Measurements from ENCODE around the gene QSOX2. TPM values are rescaled to one million over a fixed set of nuclear protein-coding genes. Genes with fewer than 3 reads are reported as not detected.

QSOX2 gene
- total RNA-seq, 1 donor from 2014 or later: 14.0 TPM

DNA sequence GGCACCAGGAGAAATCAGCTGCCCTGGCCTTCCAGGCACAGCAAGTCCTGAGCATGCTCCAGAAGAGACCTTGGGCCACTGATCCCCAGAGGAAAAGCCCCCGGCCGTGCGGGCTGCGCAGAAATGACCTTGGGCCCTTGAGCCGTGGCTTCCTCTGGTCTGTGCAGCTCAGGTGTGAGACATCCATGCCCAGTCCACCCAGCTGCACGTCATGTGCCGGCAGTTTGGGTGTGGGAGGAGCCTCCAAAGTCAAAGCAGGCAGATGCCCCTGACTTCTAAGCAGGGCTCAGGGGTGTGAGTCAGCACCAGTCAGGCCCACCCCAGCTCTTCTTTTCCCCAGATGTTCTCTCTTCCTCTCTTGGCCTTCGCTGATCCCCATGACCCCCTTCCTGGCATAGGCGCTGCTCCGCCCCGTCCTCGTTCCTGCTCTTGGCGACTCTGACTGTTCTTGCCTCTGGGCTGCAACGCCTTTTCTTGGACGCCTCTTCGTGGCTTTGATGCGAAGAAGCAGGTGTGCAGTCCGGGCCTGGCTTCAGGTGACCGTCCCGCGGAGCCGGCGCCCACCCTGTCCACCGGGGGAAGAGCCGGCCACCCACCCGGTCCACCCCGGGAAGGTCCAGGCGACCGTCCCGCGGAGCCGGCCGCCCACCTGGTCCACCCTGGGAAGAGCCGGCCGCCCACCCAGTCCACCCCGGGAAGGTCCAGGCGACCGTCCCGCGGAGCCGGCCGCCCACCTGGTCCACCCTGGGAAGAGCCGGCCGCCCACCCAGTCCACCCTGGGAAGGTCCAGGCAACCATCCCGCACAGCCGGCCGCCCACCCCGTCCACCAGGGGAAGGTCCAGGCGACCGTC is 5.9 kb upstream of the QSOX2 start:
- DNase-seq (ENCODE audit: low spot score): no peak
- Mint-ChIP-seq H3K4me1 (ENCODE audit: unreplicated experiment) (no peaks in the 10 kb centered on the region), H3K9me3 (ENCODE audit: unreplicated experiment) (no peaks in the 10 kb centered on the region), H3K4me3 (ENCODE audit: unreplicated experiment) (no peak overlapping the region), H3K27me3 (ENCODE audit: unreplicated experiment) (peaks cover 4% of the 10 kb centered on the region), H3K27ac (ENCODE audit: unreplicated experiment) (no peak overlapping the region), H3K36me3 (ENCODE audit: low read depth, unreplicated experiment) (no peaks in the 10 kb centered on the region)
- TF ChIP-seq, protein P1, sequence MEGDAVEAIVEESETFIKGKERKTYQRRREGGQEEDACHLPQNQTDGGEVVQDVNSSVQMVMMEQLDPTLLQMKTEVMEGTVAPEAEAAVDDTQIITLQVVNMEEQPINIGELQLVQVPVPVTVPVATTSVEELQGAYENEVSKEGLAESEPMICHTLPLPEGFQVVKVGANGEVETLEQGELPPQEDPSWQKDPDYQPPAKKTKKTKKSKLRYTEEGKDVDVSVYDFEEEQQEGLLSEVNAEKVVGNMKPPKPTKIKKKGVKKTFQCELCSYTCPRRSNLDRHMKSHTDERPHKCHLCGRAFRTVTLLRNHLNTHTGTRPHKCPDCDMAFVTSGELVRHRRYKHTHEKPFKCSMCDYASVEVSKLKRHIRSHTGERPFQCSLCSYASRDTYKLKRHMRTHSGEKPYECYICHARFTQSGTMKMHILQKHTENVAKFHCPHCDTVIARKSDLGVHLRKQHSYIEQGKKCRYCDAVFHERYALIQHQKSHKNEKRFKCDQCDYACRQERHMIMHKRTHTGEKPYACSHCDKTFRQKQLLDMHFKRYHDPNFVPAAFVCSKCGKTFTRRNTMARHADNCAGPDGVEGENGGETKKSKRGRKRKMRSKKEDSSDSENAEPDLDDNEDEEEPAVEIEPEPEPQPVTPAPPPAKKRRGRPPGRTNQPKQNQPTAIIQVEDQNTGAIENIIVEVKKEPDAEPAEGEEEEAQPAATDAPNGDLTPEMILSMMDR (IDR thresholded peaks at IDR 0.05; ENCODE audit: unreplicated experiment): no peak

DNA sequence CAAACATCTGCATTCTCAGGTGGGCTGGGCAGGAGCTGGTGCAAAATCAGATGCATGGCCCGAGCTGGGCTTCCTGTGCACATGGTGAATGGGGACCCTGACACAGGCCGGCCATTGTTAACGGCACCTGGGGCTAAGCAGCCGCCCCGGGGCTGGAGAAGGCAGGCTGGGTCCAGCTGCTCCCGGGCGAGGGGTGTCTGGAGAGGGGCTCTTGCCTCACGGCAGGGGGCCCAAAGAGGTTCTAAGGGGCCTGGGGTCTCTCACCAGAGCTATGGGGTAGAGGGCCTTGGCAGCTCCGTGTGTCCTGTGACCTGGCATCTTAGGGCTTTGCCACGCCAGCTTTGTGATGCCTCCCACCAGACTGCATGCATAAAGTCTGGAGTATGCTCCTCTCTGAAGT is 5.1 kb upstream of the QSOX2 start:
- TF ChIP-seq, protein P1 (IDR thresholded peaks at IDR 0.05; ENCODE audit: unreplicated experiment): no peak
- Mint-ChIP-seq H3K27me3 (ENCODE audit: unreplicated experiment) (peaks cover 4% of the 10 kb centered on the region), H3K9me3 (ENCODE audit: unreplicated experiment) (no peaks in the 10 kb centered on the region), H3K27ac (ENCODE audit: unreplicated experiment) (no peak overlapping the region), H3K4me1 (ENCODE audit: unreplicated experiment) (no peaks in the 10 kb centered on the region), H3K36me3 (ENCODE audit: low read depth, unreplicated experiment) (no peaks in the 10 kb centered on the region), H3K4me3 (ENCODE audit: unreplicated experiment) (no peak overlapping the region)
- DNase-seq (ENCODE audit: low spot score): no peak

DNA sequence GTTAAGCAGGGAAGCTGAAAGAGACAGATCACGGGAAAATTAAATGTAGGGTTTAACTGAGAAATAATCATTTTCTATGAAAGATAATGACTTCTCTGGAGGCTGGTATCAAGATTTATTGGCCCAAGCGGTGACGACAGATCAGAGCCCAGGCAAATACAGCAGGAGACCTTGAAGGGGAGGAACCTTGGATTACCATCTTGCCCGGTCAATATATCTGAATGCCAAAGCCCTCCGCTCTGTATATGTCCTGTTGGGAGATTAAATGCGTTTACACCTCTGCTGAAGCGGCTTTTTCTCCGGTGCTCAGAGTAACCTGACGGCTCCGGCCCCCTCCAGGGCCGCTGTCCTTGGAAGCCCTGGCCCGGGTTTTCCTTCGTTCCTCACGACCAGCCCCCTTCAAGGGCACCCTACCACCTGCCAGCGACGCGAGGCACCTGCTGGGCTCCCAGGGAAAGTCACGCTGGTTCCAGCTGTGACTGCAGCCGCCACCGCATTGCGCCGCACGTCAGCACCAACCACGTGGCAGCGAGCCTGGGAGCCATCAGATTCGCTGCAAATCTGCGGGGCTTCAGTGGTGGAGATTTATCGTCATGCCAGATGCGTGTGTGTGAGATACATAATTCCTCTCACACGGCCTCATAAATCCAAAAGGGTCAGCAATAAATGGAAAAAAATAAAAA is 4.4 kb upstream of the QSOX2 start:
- H3K27ac Mint-ChIP-seq (ENCODE audit: unreplicated experiment): no peak overlapping the region
- H3K4me3 Mint-ChIP-seq (ENCODE audit: unreplicated experiment): no peak overlapping the region
- TF ChIP-seq, protein P1 (IDR thresholded peaks at IDR 0.05; ENCODE audit: unreplicated experiment): no peak
- no peak for DNase-seq (ENCODE audit: low spot score)
- H3K36me3 Mint-ChIP-seq (ENCODE audit: low read depth, unreplicated experiment): no peaks in the 10 kb centered on the region
- peaks cover 6% of the 10 kb centered on the region for H3K27me3 Mint-ChIP-seq (ENCODE audit: unreplicated experiment)
- no peaks in the 10 kb centered on the region for H3K9me3 Mint-ChIP-seq (ENCODE audit: unreplicated experiment)
- peaks cover 1% of the 10 kb centered on the region for H3K4me1 Mint-ChIP-seq (ENCODE audit: unreplicated experiment)

DNA sequence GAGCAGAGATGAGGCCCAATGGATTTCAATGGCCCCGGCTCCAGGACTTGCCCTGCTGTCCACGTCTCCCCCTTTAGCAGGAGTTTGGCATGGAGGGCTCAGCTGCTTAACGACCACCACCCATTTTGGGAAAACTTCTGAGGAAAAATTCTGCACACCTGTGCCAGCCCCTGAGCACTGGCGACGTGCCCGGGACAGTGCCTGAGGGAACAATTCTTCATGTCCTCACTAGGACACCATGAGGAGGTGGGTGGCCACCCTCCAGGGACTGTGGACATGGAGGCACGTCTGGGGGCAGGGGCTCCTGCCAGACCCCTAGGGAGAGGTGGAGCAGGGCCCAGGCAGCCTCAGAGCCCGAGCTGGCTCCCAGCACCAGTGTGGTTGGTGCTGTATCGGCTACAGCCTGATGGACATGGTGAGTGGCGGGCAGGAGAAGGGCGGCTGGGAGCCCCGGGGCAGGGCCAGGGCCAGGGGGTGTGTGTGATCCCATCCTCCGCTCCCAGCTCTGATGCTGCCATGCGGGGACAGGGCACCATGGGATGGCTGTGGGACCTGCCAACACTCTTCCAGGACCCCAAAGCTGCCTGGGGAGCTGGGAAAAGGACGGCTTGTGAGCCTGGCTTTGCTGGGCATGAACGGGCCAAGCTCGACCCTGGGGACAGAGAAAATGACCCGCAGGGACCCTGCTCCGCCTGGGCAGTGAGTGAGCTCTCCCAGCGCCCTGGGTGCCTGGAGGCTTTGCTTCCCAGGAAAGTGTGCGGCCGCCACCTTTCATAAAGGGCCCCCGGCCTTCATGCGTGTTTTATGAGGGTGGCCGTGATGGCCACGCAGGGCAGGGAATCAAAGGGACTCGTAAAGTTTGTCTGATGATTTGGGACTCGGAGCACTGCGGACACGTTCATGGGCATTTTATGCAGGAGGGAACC is 3.6 kb upstream of the QSOX2 start:
- Mint-ChIP-seq H3K27ac (ENCODE audit: unreplicated experiment) (no peak overlapping the region), H3K9me3 (ENCODE audit: unreplicated experiment) (no peaks in the 10 kb centered on the region), H3K27me3 (ENCODE audit: unreplicated experiment) (peaks cover 9% of the 10 kb centered on the region), H3K4me3 (ENCODE audit: unreplicated experiment) (no peak overlapping the region), H3K4me1 (ENCODE audit: unreplicated experiment) (peaks cover 9% of the 10 kb centered on the region), H3K36me3 (ENCODE audit: low read depth, unreplicated experiment) (no peaks in the 10 kb centered on the region)
- TF ChIP-seq, protein P1 (IDR thresholded peaks at IDR 0.05; ENCODE audit: unreplicated experiment): no peak
- DNase-seq (ENCODE audit: low spot score): no peak
